ENCODE results near the gene LRRC75A. TPM values are rescaled to one million over a fixed set of nuclear protein-coding genes. Genes with fewer than 3 reads are reported as not detected.

Gene LRRC75A
- polyA plus RNA-seq, 2 of the 4 experiments (the other 2 are of a cell fraction), result 0.65 to 0.85 TPM

DNA sequence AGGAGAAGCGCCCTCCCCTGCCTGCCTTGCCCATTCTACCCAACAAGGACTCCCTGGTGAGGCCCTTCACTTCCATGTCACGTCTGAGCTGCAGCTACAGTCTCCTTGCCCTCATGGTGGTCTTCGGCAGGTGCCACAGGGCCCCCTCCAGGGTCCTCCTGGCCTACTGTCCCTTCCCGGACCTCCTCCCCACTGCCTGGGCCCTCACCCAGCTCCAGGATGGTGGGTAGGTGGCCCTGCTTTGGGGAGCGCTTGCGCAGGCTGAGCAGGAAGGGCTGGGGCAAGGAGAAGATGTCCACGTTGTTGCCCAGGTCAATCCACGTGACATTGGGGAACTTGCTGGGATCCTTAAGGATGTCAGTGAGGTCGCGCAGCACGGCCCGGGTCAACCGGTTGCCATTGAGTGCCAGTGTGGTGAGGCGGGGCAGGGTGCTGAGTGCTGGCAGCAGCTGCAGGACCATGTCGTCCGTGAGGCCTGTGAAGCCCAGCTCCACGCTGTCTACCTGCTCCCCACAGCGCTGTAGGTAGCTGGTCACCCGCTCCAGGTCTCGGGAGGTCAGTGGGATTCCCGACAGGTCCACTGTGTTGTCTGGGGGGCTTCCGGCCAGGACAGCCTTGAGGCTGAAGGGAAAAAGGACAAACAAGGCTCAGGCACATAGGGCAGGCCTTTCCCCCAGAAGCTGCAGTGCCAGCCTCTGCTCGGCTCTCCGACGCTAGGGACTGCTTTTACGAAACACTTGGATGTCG lies 48.3 kb downstream of the LRRC75A start (continued):
- TF ChIP-seq KDM5A (IDR thresholded peaks at IDR 0.05) (no peak), EP300 (IDR thresholded peaks at IDR 0.05) (no peak; a peak in 1 of 5 replicates), TFCP2L1 (CRISPR knock-in tag; IDR thresholded peaks at IDR 0.05) (peak; percentile 94), JUNB (IDR thresholded peaks at IDR 0.05) (no peak), KDM1A (IDR thresholded peaks at IDR 0.05; ENCODE audit: low read depth) (no peak), ZFP36 (IDR thresholded peaks at IDR 0.05; ENCODE audit: borderline replicate concordance, partially characterized antibody) (no peak), POLR2AphosphoS2 (conservative IDR thresholded peaks at IDR 0.05; ENCODE audit: low read length) (peak; percentile 9; the same call in 1 of the 2 replicates), SREBF2 (IDR thresholded peaks at IDR 0.05) (no peak), ESRRA (IDR thresholded peaks at IDR 0.05; ENCODE audit: borderline replicate concordance, low read length) (no peak), HEYL (CRISPR knock-in tag; IDR thresholded peaks at IDR 0.05) (no peak), RNF2 (IDR thresholded peaks at IDR 0.05; ENCODE audit: borderline replicate concordance, low read depth) (no peak), MAFK (IDR thresholded peaks at IDR 0.05; ENCODE audit: partially characterized antibody) (no peak), NFE2L2 (conservative IDR thresholded peaks at IDR 0.05; ENCODE audit: low read length) (no peak), PHF8 (IDR thresholded peaks at IDR 0.05; ENCODE audit: borderline replicate concordance, low read depth) (no peak), FOXS1 (CRISPR knock-in tag; IDR thresholded peaks at IDR 0.05) (no peak), NR3C1 (IDR thresholded peaks at IDR 0.05) (no peak), EHF (CRISPR knock-in tag; IDR thresholded peaks at IDR 0.05) (no peak), EHMT2 (IDR thresholded peaks at IDR 0.05; ENCODE audit: low read depth) (no peak), FOSL2 (IDR thresholded peaks at IDR 0.05) (no peak), FOSL2 (CRISPR knock-in tag; IDR thresholded peaks at IDR 0.05) (0 out of 2 replicates have a peak, but pooled peaks have one; percentile 8), TP53 (CRISPR knock-in tag; IDR thresholded peaks at IDR 0.05) (no peak), POLR2A (IDR thresholded peaks at IDR 0.05; ENCODE audit: low read length) (peak; percentile 19; the same call in 1 of the 2 replicates)
- TF ChIP-seq, protein P1, sequence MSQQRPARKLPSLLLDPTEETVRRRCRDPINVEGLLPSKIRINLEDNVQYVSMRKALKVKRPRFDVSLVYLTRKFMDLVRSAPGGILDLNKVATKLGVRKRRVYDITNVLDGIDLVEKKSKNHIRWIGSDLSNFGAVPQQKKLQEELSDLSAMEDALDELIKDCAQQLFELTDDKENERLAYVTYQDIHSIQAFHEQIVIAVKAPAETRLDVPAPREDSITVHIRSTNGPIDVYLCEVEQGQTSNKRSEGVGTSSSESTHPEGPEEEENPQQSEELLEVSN (IDR thresholded peaks at IDR 0.05; ENCODE audit: borderline replicate concordance, low read depth), result no peak
- TF ChIP-seq, protein P2, sequence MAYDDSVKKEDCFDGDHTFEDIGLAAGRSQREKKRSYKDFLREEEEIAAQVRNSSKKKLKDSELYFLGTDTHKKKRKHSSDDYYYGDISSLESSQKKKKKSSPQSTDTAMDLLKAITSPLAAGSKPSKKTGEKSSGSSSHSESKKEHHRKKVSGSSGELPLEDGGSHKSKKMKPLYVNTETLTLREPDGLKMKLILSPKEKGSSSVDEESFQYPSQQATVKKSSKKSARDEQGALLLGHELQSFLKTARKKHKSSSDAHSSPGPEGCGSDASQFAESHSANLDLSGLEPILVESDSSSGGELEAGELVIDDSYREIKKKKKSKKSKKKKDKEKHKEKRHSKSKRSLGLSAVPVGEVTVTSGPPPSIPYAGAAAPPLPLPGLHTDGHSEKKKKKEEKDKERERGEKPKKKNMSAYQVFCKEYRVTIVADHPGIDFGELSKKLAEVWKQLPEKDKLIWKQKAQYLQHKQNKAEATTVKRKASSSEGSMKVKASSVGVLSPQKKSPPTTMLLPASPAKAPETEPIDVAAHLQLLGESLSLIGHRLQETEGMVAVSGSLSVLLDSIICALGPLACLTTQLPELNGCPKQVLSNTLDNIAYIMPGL (CRISPR knock-in tag; IDR thresholded peaks at IDR 0.05; ENCODE audit: borderline replicate concordance), result no peak
- TF ChIP-seq, protein P3, sequence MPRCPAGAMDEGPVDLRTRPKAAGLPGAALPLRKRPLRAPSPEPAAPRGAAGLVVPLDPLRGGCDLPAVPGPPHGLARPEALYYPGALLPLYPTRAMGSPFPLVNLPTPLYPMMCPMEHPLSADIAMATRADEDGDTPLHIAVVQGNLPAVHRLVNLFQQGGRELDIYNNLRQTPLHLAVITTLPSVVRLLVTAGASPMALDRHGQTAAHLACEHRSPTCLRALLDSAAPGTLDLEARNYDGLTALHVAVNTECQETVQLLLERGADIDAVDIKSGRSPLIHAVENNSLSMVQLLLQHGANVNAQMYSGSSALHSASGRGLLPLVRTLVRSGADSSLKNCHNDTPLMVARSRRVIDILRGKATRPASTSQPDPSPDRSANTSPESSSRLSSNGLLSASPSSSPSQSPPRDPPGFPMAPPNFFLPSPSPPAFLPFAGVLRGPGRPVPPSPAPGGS (IDR thresholded peaks at IDR 0.05), result no peak
- TF ChIP-seq, protein P4, sequence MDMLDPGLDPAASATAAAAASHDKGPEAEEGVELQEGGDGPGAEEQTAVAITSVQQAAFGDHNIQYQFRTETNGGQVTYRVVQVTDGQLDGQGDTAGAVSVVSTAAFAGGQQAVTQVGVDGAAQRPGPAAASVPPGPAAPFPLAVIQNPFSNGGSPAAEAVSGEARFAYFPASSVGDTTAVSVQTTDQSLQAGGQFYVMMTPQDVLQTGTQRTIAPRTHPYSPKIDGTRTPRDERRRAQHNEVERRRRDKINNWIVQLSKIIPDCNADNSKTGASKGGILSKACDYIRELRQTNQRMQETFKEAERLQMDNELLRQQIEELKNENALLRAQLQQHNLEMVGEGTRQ (IDR thresholded peaks at IDR 0.05), result no peak
- TF ChIP-seq, protein P5, sequence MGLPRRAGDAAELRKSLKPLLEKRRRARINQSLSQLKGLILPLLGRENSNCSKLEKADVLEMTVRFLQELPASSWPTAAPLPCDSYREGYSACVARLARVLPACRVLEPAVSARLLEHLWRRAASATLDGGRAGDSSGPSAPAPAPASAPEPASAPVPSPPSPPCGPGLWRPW (IDR thresholded peaks at IDR 0.05), result no peak
- TF ChIP-seq, protein P6, sequence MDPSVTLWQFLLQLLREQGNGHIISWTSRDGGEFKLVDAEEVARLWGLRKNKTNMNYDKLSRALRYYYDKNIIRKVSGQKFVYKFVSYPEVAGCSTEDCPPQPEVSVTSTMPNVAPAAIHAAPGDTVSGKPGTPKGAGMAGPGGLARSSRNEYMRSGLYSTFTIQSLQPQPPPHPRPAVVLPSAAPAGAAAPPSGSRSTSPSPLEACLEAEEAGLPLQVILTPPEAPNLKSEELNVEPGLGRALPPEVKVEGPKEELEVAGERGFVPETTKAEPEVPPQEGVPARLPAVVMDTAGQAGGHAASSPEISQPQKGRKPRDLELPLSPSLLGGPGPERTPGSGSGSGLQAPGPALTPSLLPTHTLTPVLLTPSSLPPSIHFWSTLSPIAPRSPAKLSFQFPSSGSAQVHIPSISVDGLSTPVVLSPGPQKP (IDR thresholded peaks at IDR 0.05; ENCODE audit: low read depth, low read length), result no peak
- TF ChIP-seq, protein P7, sequence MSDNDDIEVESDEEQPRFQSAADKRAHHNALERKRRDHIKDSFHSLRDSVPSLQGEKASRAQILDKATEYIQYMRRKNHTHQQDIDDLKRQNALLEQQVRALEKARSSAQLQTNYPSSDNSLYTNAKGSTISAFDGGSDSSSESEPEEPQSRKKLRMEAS (IDR thresholded peaks at IDR 0.05), result no peak

Measured in A549 (cell line).